GM10266 (cell line): ENCODE measurements around the gene MCCC1.

Experiments
- DNase-seq: peaks from one replicate; pipeline ENCODE4 v3.0.0; 2012; ENCODE audit errors: extremely low spot score
- TF ChIP-seq, protein P1 (sequence below): IDR thresholded peaks from 2 replicates; pipeline ENCODE4 v1.5.1; 2012; ENCODE audit warnings: mild to moderate bottlenecking, low read depth; ENCODE audit not compliant: control insufficient read depth, insufficient read depth; ENCODE audit errors: missing control alignments

The MCCC1 gene

DNA sequence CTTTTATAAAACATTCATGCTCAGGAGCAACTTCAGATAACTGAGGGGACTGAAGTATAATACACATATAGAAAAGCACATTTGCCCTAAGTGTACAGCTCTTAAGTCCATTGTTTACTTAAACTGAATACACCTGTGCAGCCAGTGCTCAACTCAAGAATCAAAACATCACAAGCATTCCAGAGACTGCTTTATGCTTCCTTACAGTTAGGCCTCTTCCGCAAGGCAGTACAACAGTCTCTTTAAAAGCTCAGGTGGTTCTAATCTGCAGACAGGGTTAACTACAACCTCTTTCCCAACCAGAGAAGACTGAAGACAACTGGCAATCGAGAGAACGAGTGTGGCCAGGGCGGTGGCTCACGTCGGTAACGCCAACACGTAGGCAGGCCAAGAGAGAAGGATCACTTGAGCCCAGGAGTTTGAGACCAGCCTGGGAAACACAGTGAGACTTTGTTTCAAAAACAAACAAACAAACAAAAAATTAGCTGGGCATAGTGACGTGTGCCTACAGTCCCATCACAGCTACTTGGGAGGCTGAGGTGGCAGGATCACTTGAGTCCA, 16.9 kb downstream of the MCCC1 start:
- DNase-seq, result no peak
- TF ChIP-seq, protein P1, sequence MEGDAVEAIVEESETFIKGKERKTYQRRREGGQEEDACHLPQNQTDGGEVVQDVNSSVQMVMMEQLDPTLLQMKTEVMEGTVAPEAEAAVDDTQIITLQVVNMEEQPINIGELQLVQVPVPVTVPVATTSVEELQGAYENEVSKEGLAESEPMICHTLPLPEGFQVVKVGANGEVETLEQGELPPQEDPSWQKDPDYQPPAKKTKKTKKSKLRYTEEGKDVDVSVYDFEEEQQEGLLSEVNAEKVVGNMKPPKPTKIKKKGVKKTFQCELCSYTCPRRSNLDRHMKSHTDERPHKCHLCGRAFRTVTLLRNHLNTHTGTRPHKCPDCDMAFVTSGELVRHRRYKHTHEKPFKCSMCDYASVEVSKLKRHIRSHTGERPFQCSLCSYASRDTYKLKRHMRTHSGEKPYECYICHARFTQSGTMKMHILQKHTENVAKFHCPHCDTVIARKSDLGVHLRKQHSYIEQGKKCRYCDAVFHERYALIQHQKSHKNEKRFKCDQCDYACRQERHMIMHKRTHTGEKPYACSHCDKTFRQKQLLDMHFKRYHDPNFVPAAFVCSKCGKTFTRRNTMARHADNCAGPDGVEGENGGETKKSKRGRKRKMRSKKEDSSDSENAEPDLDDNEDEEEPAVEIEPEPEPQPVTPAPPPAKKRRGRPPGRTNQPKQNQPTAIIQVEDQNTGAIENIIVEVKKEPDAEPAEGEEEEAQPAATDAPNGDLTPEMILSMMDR, result no peak

DNA sequence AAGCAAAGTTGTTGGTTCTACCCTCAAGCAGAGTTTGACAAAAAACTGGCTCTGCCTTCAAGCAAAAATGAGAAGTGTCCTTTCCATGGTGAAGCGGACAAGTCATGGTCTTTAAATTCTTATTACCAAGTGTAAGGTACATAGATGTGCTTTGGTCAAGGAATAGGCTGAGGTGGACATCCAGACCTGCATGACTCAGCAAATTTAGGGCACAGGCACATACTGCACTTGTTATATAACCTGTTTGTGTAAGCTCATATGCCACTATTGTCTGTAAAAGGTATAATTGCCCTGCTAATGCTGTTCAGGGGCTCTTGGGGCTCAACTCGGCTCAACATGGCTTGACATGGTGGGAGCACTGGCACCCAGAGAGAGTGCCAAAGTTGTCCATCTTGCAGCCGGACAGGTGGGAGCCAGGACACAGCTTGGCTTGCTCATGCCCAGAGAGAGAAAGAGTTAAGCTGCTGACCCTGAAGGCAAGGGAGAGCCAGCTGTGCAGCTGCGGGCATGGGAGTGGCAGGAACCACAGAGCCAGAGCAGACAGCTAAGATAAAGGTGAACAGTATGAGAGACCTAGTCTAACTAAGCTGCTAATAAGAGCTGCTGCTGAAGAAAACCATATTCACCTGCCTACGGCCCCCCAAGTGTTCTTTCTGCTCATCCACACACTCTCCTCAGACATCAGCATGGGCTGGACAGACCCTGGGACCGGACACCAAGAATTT, 17.7 kb downstream of the MCCC1 start:
- DNase-seq, result no peak
- TF ChIP-seq, protein P1, result no peak

DNA sequence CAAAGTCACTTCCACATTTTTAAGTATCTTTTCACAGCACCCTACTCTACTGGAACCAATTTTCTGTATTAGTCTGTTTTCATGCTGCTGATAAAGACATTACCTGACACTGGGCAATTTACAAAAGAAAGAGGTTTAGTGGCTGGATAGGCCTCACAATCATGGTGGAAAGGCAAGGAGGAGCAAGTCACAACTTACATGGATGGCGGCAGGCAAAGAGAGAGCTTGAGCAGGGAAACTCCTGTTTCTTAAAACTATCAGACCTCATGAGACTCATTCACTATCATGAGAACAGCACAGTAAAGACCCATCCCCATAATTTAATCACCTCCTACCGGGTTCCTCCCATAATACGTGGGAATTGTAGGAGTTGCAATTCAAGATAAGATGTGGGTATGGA, 18.7 kb downstream of the MCCC1 start:
- TF ChIP-seq, protein P1, result no peak
- DNase-seq, result no peak

DNA sequence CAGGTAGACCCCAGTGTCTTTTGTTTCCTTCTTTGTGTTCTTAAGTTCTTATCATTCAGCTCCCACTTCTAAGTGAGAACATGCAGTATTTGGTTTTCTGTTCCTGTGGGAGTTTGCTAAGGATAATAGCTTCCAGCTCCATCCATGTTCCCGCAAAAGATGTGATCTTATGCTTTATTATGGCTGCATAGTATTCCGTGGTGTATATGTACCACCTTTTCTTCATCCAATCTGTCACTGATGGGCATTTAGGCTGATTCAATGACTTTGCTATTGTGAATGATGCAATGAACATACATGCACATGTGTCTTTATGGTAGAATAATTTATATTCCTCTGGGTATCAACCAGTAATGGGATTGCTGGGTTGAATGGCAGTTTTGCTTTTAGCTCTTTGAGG, 24.4 kb downstream of the MCCC1 start:
- TF ChIP-seq, protein P1, result no peak
- DNase-seq, result no peak

DNA sequence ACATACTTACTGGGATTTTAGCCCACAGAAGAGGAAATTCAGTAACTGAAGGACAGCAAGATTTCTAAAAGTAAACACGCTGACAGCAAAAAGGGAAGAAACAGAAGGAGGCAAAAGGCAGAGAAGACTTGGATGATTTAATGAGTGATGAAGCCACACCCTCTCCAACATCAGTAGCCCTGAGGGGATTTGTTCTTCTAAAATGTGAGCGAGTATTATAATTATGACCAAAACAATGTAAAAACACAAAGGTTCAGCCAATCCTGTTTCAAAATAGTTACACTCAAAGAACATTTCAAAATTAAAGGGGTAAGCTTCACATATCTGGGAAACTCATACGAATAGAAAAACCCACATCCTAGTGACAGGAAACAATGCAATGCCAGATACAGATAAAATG, 25.0 kb downstream of the MCCC1 start:
- TF ChIP-seq, protein P1, result no peak
- no peak for DNase-seq

DNA sequence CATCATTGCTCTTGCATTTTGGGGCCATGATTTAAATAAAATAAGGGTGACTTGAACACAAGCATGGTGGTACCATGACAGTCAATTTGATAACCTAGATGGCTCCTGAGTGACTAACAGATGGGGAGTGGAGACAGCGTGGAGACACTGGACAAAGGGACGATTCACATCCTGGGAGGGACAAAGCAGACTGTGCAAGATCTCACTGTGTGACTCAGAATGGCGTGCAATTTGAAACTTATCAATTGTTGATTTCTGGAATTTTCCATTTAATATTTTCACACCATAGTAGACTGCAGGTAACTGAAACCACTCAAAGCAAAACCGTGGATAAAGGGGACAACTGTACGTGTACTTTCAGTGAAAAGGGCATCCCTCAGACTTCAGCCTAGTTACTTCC, 25.5 kb downstream of the MCCC1 start:
- no peak for DNase-seq

DNA sequence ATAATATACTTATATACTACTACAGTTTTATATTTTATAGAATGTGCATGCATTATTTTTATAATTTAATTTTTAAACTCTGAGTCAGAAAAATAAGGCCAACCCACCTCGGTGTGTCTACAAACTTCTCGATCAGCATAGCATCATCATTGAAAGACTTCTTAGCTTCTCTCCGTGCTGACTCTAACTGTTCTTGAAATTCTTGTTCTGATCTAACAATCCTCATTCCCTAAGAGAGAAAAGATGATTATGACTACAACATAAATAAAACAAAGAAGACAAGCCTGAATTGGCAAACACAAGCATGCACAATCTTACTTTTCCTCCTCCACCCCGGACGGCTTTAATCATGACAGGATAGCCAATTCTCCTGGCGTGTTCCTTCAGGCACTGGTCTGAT, 28.4 kb downstream of the MCCC1 start:
- TF ChIP-seq, protein P1, result no peak
- no peak for DNase-seq

More for the DNA sequence above, 25.5 kb downstream of the MCCC1 start:
- TF ChIP-seq, protein P1, result no peak
